Measurements from ENCODE around the gene ZKSCAN4. TPM values are rescaled to one million over a fixed set of nuclear protein-coding genes. Genes with fewer than 3 reads are reported as not detected.

The ZKSCAN4 gene
- total RNA-seq, 1 donor from 2014 or later = 7.7 TPM

- Mint-ChIP-seq H3K27ac (ENCODE audit: unreplicated experiment) (no peak overlapping the region), H3K27me3 (ENCODE audit: unreplicated experiment) (peaks cover 6% of the 10 kb centered on the region), H3K4me1 (ENCODE audit: low read depth, unreplicated experiment) (no peaks in the 10 kb centered on the region), H3K36me3 (ENCODE audit: unreplicated experiment) (no peaks in the 10 kb centered on the region), H3K4me3 (ENCODE audit: unreplicated experiment) (peak overlapping the region; percentile 87), H3K9me3 (ENCODE audit: unreplicated experiment) (peaks cover 7% of the 10 kb centered on the region)
- DNase-seq = no peak
- TF ChIP-seq CTCF (IDR thresholded peaks at IDR 0.05; ENCODE audit: partially characterized antibody, unreplicated experiment) = no peak
Measured at GRCh38 chr6:28217890-28218289, 34.2 kb downstream of the ZKSCAN4 start.

GRCh38 chr6:28215425-28215824 lies 36.6 kb downstream of the ZKSCAN4 start:
- H3K4me3 Mint-ChIP-seq (ENCODE audit: unreplicated experiment) = no peak overlapping the region
- no peak overlapping the region for H3K27ac Mint-ChIP-seq (ENCODE audit: unreplicated experiment)
- no peaks in the 10 kb centered on the region for H3K36me3 Mint-ChIP-seq (ENCODE audit: unreplicated experiment)
- TF ChIP-seq CTCF (IDR thresholded peaks at IDR 0.05; ENCODE audit: partially characterized antibody, unreplicated experiment) = no peak
- H3K27me3 Mint-ChIP-seq (ENCODE audit: unreplicated experiment) = peaks cover 6% of the 10 kb centered on the region
- H3K4me1 Mint-ChIP-seq (ENCODE audit: low read depth, unreplicated experiment) = peaks cover 2% of the 10 kb centered on the region
- DNase-seq = no peak
- H3K9me3 Mint-ChIP-seq (ENCODE audit: unreplicated experiment) = peaks cover 11% of the 10 kb centered on the region

GRCh38 chr6:28213213-28213523 lies 38.9 kb downstream of the ZKSCAN4 start:
- H3K36me3 Mint-ChIP-seq (ENCODE audit: unreplicated experiment) = no peaks in the 10 kb centered on the region
- H3K27ac Mint-ChIP-seq (ENCODE audit: unreplicated experiment) = no peak overlapping the region
- H3K4me1 Mint-ChIP-seq (ENCODE audit: low read depth, unreplicated experiment) = peaks cover 8% of the 10 kb centered on the region
- peak overlapping the region; percentile 50 for H3K4me3 Mint-ChIP-seq (ENCODE audit: unreplicated experiment)
- no peak for TF ChIP-seq CTCF (IDR thresholded peaks at IDR 0.05; ENCODE audit: partially characterized antibody, unreplicated experiment)
- no peak for DNase-seq
- H3K9me3 Mint-ChIP-seq (ENCODE audit: unreplicated experiment) = peaks cover 16% of the 10 kb centered on the region
- peaks cover 10% of the 10 kb centered on the region for H3K27me3 Mint-ChIP-seq (ENCODE audit: unreplicated experiment)

- Mint-ChIP-seq H3K9me3 (ENCODE audit: unreplicated experiment) (peaks cover 17% of the 10 kb centered on the region), H3K4me1 (ENCODE audit: low read depth, unreplicated experiment) (peaks cover 8% of the 10 kb centered on the region), H3K4me3 (ENCODE audit: unreplicated experiment) (peak overlapping the region; percentile 83), H3K27me3 (ENCODE audit: unreplicated experiment) (peaks cover 10% of the 10 kb centered on the region), H3K36me3 (ENCODE audit: unreplicated experiment) (no peaks in the 10 kb centered on the region), H3K27ac (ENCODE audit: unreplicated experiment) (no peak overlapping the region)
- TF ChIP-seq CTCF (IDR thresholded peaks at IDR 0.05; ENCODE audit: partially characterized antibody, unreplicated experiment) = no peak
- peak; percentile 42 for DNase-seq
Measured at GRCh38 chr6:28212510-28213212, 39.4 kb downstream of the ZKSCAN4 start.

GRCh38 chr6:28211840-28212509 lies 40.1 kb downstream of the ZKSCAN4 start:
- TF ChIP-seq CTCF (IDR thresholded peaks at IDR 0.05; ENCODE audit: partially characterized antibody, unreplicated experiment) = no peak
- peaks cover 20% of the 10 kb centered on the region for H3K9me3 Mint-ChIP-seq (ENCODE audit: unreplicated experiment)
- H3K4me1 Mint-ChIP-seq (ENCODE audit: low read depth, unreplicated experiment) = peaks cover 14% of the 10 kb centered on the region
- DNase-seq = no peak
- peaks cover 15% of the 10 kb centered on the region for H3K27me3 Mint-ChIP-seq (ENCODE audit: unreplicated experiment)
- H3K4me3 Mint-ChIP-seq (ENCODE audit: unreplicated experiment) = peak overlapping the region; percentile 83
- peaks cover 5% of the 10 kb centered on the region for H3K36me3 Mint-ChIP-seq (ENCODE audit: unreplicated experiment)
- H3K27ac Mint-ChIP-seq (ENCODE audit: unreplicated experiment) = no peak overlapping the region
